ENCODE results near the gene VOPP1.
A peak's percentile ranks its signal among the peaks of the same experiment; 100 is the strongest.

Gene VOPP1

GRCh38 chr7:55534916-55535590 is 37.2 kb downstream of the VOPP1 start:
- DNase-seq (ENCODE audit: insufficient read length, low spot score) (no peak), FAIRE-seq (no peak)

GRCh38 chr7:55534262-55534915 is 37.9 kb downstream of the VOPP1 start:
- no peak for FAIRE-seq
- DNase-seq (ENCODE audit: insufficient read length, low spot score): peak; percentile 34

- no peak for DNase-seq (ENCODE audit: insufficient read length, low spot score)
- no peak for FAIRE-seq
Observed at GRCh38 chr7:55533729-55534080, 38.6 kb downstream of the VOPP1 start.

GRCh38 chr7:55533050-55533728 is 39.1 kb downstream of the VOPP1 start:
- DNase-seq (ENCODE audit: insufficient read length, low spot score) (peak; percentile 31), FAIRE-seq (no peak)

- FAIRE-seq: no peak
- no peak for DNase-seq (ENCODE audit: insufficient read length, low spot score)
Observed at GRCh38 chr7:55532150-55532917, 40.0 kb downstream of the VOPP1 start.

GRCh38 chr7:55531536-55531935 is 40.8 kb downstream of the VOPP1 start:
- DNase-seq (ENCODE audit: insufficient read length, low spot score) (no peak), FAIRE-seq (no peak)

- DNase-seq (ENCODE audit: insufficient read length, low spot score): no peak
- FAIRE-seq: no peak
Observed at GRCh38 chr7:55527307-55527706, 45.0 kb downstream of the VOPP1 start.

- FAIRE-seq: no peak
Observed at GRCh38 chr7:55526770-55527169, 45.5 kb downstream of the VOPP1 start.

GRCh38 chr7:55526329-55526728 is 46.0 kb downstream of the VOPP1 start:
- no peak for FAIRE-seq
- DNase-seq (ENCODE audit: insufficient read length, low spot score): no peak

More at GRCh38 chr7:55526770-55527169, 45.5 kb downstream of the VOPP1 start:
- DNase-seq (ENCODE audit: insufficient read length, low spot score): no peak

GRCh38 chr7:55524558-55525310 is 47.6 kb downstream of the VOPP1 start:
- FAIRE-seq (peak; percentile 9), DNase-seq (ENCODE audit: insufficient read length, low spot score) (no peak)

GRCh38 chr7:55523366-55523765 is 48.9 kb downstream of the VOPP1 start:
- no peak for DNase-seq (ENCODE audit: insufficient read length, low spot score)
- no peak for FAIRE-seq

GRCh38 chr7:55521917-55522902 is 50.1 kb downstream of the VOPP1 start:
- DNase-seq (ENCODE audit: insufficient read length, low spot score) (no peak), FAIRE-seq (no peak)

- DNase-seq (ENCODE audit: insufficient read length, low spot score) (no peak), FAIRE-seq (no peak)
Observed at GRCh38 chr7:55521512-55521911, 50.8 kb downstream of the VOPP1 start.

GRCh38 chr7:55520426-55521140 is 51.7 kb downstream of the VOPP1 start:
- FAIRE-seq (no peak), DNase-seq (ENCODE audit: insufficient read length, low spot score) (no peak)

- DNase-seq (ENCODE audit: insufficient read length, low spot score) (no peak), FAIRE-seq (no peak)
Observed at GRCh38 chr7:55518836-55519235, 53.5 kb downstream of the VOPP1 start.

- no peak for FAIRE-seq
- no peak for DNase-seq (ENCODE audit: insufficient read length, low spot score)
Observed at GRCh38 chr7:55517936-55518689, 54.2 kb downstream of the VOPP1 start.

- DNase-seq (ENCODE audit: insufficient read length, low spot score) (no peak), FAIRE-seq (no peak)
Observed at GRCh38 chr7:55517191-55517633, 55.1 kb downstream of the VOPP1 start.

- DNase-seq (ENCODE audit: insufficient read length, low spot score) (no peak), FAIRE-seq (no peak)
Observed at GRCh38 chr7:55516409-55516808, 55.9 kb downstream of the VOPP1 start.

Measured in HTR-8/SVneo (cell line).